ENCODE data around the gene TAF13. TPM values are rescaled to one million over a fixed set of nuclear protein-coding genes. Genes with fewer than 3 reads are reported as not detected.

The TAF13 gene
- polyA plus RNA-seq, 1 experiment, result 14.7 TPM

DNA sequence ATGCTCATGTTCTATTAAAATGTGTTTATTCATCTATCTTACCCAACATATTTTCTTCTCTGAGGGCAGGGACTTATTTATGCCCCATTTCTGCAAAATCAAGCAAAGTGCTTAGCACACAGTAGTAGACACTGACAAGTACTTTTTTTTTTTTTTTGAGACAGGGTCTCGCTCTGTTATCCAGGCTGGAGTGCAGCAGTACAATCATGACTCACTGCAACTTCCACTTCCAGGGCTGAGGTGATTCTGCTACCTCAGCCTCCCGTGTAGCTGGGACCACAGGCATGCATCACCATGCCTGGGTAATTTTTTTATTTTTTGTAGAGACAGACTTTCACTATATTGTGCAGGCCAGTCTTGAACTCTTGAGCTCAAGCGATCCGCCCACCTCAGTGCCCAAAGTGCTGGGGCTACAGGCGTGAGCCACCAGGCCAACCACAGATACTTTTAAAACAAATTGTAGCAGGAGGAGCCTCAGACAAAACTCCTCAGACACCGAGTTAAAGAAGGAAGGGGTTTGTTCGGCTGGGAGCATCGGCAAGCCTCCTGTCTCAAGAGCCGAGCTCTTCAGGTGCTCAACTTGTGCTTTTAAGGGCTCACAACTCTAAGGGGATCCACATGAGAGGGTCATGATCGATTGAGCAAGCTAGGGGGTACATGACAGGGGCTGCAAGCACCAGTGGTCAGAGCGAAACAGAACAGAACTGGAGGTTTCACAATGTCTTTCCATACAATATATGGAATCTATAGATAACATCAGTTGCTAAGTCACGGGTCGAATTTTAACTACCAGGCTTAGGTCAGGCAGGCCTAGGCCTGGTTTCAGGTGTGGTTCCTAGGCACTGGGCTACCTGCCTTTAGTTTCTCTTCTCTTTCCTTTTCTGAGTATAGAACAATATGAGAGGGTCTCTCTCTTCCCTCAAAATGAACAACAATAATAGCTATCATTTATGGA, 9.0 kb upstream of the TAF13 start:
- TF ChIP-seq, protein P1, sequence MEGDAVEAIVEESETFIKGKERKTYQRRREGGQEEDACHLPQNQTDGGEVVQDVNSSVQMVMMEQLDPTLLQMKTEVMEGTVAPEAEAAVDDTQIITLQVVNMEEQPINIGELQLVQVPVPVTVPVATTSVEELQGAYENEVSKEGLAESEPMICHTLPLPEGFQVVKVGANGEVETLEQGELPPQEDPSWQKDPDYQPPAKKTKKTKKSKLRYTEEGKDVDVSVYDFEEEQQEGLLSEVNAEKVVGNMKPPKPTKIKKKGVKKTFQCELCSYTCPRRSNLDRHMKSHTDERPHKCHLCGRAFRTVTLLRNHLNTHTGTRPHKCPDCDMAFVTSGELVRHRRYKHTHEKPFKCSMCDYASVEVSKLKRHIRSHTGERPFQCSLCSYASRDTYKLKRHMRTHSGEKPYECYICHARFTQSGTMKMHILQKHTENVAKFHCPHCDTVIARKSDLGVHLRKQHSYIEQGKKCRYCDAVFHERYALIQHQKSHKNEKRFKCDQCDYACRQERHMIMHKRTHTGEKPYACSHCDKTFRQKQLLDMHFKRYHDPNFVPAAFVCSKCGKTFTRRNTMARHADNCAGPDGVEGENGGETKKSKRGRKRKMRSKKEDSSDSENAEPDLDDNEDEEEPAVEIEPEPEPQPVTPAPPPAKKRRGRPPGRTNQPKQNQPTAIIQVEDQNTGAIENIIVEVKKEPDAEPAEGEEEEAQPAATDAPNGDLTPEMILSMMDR (IDR thresholded peaks at IDR 0.05; ENCODE audit: insufficient read depth, low read depth, low read length), result no peak
- no peaks in the 10 kb centered on the region for H3K36me3 ChIP-seq (ENCODE audit: control insufficient read depth, insufficient read depth, low read length)
- POLR2A ChIA-PET, result no interaction called here
- no peak for DNase-seq (ENCODE audit: low read depth)
- no peak overlapping the region for H3K4me3 ChIP-seq (ENCODE audit: low read depth, low read length)
- no peaks in the 10 kb centered on the region for H3K27me3 ChIP-seq (ENCODE audit: control insufficient read depth, insufficient read depth, low read length)
- CTCF ChIA-PET, result interaction anchor here (0.7 to 2.1 kb wide), 2 partner anchors 15 to 210 kb away, joined by 4 to 7 read pairs; no protein-coding TSS in a partner anchor

DNA sequence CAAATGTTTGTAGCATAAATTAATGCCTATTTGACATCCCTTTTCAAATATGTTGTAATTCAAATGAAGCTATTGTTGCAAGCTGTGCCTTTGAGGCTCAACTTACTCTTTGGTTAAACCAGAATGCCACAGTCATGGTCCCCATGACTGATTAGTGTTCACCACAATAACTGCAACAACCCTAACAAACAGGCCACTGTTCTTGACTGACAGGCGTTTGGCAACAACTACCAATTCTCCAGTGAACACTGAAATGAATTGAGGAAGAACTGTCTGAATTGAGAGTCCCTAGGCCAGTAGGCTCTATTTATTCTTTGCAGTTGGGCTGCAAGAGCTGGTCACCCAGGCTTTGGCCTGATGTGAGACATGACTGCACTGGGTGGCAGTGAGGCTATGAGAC, 8.1 kb upstream of the TAF13 start:
- POLR2A ChIA-PET, result no interaction called here
- TF ChIP-seq, protein P1 (IDR thresholded peaks at IDR 0.05; ENCODE audit: insufficient read depth, low read depth, low read length), result no peak
- H3K4me3 ChIP-seq (ENCODE audit: low read depth, low read length), result no peak overlapping the region
- no peaks in the 10 kb centered on the region for H3K27me3 ChIP-seq (ENCODE audit: control insufficient read depth, insufficient read depth, low read length)
- CTCF ChIA-PET, result interaction anchor here (2.1 kb wide), 1 partner anchor 16 kb away, joined by 7 read pairs; no protein-coding TSS in a partner anchor
- H3K36me3 ChIP-seq (ENCODE audit: control insufficient read depth, insufficient read depth, low read length), result no peaks in the 10 kb centered on the region
- DNase-seq (ENCODE audit: low read depth), result no peak

DNA sequence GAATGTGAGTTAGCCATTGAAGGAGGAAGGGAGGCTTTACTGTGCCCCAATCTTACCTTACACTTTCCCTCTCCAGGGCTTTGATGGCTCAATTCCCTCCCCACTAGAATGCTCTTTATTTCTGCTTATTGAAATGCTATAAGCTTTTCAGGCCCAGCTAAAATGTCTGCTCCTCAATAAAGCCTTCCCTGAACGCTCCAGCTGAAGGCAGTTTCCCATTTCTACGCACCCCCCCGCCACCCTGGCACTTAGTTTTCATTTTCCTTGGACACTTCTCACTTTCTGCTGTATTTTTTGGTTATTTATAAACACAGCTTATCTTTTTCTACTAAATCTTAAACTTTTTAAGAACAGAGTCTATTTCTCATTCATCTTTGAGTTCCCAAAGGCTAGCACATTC, 7.7 kb upstream of the TAF13 start:
- TF ChIP-seq, protein P1 (IDR thresholded peaks at IDR 0.05; ENCODE audit: insufficient read depth, low read depth, low read length), result no peak
- H3K36me3 ChIP-seq (ENCODE audit: control insufficient read depth, insufficient read depth, low read length), result no peaks in the 10 kb centered on the region
- POLR2A ChIA-PET, result no interaction called here
- H3K27me3 ChIP-seq (ENCODE audit: control insufficient read depth, insufficient read depth, low read length), result no peaks in the 10 kb centered on the region
- CTCF ChIA-PET, result interaction anchor here (2.1 kb wide), 1 partner anchor 17 kb away, joined by 7 read pairs; no protein-coding TSS in a partner anchor
- no peak overlapping the region for H3K4me3 ChIP-seq (ENCODE audit: low read depth, low read length)
- no peak for DNase-seq (ENCODE audit: low read depth)

DNA sequence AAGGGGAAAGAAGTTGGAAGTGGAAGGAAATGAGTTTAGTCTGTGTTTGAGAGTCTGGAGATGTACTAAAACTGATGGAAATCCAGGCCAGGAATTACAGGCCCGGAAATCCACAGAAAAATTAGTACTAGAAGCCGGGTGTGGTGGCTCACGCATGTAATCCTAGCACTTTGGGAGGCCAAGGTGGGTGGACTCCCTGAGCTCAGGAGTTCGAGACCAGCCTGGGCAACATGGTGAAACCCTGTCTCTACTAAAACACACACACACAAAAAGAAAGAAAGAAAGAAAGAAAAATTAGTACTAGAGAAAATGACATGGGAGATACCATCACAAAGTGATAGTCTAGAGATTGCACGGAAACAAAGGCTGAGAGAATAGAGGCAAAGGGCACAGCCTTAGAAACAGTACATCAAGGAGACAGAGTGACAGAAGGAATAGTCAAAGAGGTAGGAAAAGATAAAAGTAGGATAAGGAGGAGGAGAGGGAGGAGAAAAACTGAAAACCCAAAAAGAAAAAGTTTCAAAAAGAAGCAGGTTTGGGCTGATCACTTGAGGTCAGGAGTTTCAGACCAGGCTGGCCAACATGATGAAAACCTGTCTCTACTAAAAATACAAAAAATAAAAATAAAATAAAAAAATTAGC, 4.8 kb upstream of the TAF13 start:
- ChIA-PET POLR2A (no interaction called here), CTCF (no interaction called here)
- TF ChIP-seq, protein P1 (IDR thresholded peaks at IDR 0.05; ENCODE audit: insufficient read depth, low read depth, low read length), result no peak
- Histone ChIP-seq H3K4me3 (ENCODE audit: low read depth, low read length) (no peak overlapping the region), H3K36me3 (ENCODE audit: control insufficient read depth, insufficient read depth, low read length) (no peaks in the 10 kb centered on the region), H3K27me3 (ENCODE audit: control insufficient read depth, insufficient read depth, low read length) (no peaks in the 10 kb centered on the region)
- no peak for DNase-seq (ENCODE audit: low read depth)

DNA sequence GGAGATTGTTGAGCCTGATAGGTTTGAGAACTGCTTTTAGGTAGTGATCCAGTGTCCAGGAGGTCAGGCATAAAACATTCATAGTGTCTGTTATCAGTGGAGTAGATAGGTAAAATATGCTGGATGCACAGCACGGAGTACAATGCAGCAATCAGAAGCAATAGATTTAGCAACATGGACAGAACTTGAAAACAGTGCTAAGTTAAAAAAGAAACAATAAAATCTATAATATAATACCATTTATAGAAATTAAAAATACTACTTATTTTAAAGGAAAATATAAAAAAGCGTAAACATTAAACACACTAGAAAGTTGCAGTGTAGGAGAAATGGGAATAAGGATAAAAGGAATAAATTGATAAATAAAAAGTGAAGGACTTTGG, 3.4 kb upstream of the TAF13 start:
- ChIA-PET CTCF (no interaction called here), POLR2A (no interaction called here)
- H3K27me3 ChIP-seq (ENCODE audit: control insufficient read depth, insufficient read depth, low read length), result no peaks in the 10 kb centered on the region
- H3K4me3 ChIP-seq (ENCODE audit: low read depth, low read length), result no peak overlapping the region
- TF ChIP-seq, protein P1 (IDR thresholded peaks at IDR 0.05; ENCODE audit: insufficient read depth, low read depth, low read length), result no peak
- DNase-seq (ENCODE audit: low read depth), result no peak
- H3K36me3 ChIP-seq (ENCODE audit: control insufficient read depth, insufficient read depth, low read length), result no peaks in the 10 kb centered on the region
